NCI-H82 (cell line): ENCODE measurements around the gene KIF2B.
"Not testable (repeated sequence)": the region's sequence is repeated elsewhere in the genome, so short reads cannot be mapped to it uniquely, and the experiment has no call there.

ENCODE experiments used
- DNase-seq: peaks from one replicate; lab custom pipeline; 2025; lab: John Stamatoyannopoulos, UW

KIF2B gene, protein sequence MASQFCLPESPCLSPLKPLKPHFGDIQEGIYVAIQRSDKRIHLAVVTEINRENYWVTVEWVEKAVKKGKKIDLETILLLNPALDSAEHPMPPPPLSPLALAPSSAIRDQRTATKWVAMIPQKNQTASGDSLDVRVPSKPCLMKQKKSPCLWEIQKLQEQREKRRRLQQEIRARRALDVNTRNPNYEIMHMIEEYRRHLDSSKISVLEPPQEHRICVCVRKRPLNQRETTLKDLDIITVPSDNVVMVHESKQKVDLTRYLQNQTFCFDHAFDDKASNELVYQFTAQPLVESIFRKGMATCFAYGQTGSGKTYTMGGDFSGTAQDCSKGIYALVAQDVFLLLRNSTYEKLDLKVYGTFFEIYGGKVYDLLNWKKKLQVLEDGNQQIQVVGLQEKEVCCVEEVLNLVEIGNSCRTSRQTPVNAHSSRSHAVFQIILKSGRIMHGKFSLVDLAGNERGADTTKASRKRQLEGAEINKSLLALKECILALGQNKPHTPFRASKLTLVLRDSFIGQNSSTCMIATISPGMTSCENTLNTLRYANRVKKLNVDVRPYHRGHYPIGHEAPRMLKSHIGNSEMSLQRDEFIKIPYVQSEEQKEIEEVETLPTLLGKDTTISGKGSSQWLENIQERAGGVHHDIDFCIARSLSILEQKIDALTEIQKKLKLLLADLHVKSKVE

DNA sequence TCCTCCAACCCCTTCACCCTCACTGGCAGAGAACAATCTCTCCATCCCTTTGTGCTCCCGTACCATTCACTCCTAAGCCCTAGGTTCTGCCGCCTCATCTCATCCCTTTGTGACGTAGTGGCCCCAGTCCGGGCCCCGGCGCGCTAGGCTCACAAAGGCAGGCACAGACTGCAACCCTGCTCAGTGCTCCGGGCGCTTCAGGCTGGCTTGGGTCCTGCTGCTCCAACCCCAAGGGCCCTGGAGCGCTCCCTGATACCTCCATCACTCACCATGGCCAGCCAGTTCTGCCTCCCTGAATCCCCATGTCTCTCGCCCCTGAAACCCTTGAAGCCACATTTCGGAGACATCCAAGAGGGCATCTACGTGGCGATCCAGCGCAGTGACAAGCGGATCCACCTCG, at the start of gene KIF2B:
TSS of gene KIF2B (plus strand) at position 164 of the 400 bp plus-strand sequence. CDS start at position 271, 107 bp downstream.
- DNase-seq: peak; percentile 2

DNA sequence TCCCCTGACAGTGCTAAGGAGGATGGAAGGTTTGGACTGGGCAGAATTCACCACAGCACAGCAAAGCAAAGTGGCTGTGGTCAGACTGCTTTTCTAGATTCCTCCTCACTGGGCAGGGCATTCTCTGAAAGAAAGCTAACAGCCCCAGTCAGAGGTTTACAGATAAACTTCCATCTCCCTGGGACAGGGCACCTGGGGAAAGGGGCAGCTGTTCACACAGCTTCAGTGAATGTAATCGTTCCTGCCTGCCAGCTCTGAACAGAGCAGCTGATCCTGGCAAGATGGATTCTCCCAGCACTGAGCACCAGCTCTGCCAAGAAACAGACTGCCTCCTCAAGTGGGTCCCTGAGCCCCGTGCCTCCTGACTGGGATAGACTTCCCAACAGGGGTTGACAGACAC, 42.4 kb upstream of the KIF2B start:
- no peak for DNase-seq

DNA sequence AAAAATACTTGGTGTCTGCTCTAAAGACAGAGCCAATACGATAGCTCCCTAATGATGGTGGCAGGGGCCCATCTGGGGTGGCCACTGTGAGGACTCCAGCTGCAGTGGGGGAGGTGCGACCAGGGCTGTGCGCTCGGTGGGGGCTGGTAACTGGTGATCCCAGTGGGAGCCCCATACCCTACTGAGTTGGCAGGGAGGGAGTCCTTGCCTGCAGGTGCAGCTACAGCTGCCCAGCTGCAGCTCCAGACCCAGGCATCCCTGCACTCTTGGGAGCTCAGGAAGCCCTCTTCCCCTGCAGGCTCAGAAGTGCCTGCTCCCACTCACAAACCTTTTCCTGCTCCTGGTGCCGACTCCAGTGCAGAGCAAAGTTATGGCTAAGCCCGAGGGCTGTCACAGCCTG, 31.2 kb upstream of the KIF2B start:
- no peak for DNase-seq

DNA sequence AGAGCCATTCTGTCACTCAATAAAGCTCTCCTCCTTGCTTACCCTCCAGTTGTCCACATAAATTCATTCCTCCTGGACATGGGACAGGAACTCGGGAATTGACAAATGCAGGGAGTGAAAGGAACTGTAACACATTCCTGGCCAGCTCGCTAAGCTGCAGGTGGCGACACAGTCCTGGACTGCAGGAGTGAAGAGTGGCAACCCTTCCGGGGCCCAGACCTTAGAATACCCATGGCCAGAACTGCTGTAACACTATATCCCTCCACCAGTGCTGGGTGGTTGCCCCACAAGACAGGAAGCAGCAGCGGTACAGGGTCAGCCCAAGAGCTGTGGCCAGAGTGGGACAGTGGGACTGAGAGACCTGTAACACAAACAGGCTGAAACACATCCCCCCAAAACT, 30.3 kb upstream of the KIF2B start:
- DNase-seq: no peak

DNA sequence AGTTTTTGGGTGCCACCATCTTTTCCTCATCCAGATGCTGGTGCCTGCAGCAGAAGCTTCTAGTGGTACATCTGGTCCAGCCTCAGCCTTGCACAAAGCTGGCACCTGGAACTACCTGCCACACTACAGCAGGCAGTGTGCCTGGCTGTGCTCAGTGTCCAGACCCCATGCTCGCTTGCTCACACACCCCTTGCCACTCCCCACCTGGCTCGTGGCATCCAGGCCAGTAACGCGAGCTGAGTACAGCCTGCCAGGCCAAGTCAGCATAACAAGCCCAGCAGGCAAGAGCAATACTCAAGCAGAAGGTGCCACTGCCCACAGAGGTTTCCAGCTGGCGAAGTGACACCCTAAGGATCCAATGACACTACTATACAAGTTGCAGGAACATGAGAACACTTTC, 29.7 kb upstream of the KIF2B start:
- DNase-seq: no peak

DNA sequence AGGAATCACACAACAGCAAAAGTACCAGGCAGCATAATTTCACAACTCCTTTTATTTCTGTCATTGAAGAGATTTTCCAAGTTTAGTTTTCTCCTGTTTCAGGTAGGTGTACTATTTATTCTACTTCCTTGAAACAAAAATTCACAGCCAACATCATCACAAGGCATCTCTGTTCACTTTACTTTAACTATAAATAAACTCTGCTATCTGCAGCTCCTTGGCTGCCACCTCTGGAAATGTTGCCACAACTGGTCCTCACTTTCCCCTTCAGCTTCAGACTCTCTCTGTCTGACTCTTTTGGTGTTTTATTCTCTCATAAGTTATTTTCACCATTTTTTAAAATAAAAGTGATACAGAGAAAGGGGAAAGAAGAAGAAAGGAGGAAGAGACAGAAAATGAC, 27.9 kb upstream of the KIF2B start:
- no peak for DNase-seq

DNA sequence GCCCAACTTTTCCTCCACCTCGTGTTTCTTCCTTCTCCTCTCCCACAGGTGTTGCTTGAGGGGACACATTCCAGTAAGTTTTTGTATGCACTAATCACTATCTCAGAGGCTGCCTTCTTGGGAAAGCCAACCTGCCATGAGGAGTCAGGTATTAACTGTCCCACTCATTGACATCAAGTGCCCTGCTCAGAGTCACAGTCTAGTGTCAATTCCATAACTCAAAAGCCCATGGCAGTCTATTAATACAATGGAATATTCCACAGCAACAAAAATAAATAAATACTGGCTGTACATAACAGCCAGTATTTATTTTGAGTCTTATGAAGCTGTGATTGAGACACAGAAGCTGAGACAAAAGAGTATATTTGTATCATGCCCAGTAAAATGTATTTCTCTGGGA, 26.1 kb upstream of the KIF2B start:
- no peak for DNase-seq

DNA sequence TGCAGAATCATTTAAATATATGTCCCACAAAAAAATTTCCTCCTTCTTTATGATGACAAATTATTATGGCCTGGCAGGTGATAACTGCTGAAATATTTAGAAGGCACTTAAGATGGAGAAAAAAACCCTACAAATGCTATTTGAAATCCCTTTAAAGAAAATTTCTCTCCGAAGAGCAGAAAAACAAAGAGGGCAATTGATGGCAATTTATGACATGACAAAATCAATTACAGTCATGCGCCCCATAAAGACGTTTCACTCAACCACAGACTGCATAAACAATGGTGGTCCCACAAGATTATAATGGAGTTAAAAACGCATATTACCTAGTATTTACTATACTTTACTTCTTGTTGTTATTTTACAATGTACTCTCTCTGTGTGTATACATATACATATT, 25.2 kb upstream of the KIF2B start:
- no peak for DNase-seq

DNA sequence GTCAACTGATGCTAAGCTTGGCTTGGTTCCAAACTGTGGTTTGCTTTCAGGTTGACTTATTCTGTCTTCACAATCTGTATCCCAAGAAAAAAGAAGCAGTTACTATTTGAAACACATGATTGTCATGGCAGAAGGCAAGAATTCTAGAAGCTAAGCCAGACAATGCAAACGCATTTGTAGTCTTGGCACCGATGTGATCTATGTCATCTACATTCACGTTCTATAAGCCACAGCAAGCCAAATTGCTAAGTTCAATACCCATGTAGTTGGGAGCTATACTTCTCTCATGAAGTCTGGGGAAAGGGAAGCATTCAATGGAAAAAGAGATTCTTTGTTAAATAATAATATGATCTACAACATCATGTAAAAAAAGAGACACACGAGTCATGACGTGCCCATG, 18.3 kb upstream of the KIF2B start:
- DNase-seq: no peak

DNA sequence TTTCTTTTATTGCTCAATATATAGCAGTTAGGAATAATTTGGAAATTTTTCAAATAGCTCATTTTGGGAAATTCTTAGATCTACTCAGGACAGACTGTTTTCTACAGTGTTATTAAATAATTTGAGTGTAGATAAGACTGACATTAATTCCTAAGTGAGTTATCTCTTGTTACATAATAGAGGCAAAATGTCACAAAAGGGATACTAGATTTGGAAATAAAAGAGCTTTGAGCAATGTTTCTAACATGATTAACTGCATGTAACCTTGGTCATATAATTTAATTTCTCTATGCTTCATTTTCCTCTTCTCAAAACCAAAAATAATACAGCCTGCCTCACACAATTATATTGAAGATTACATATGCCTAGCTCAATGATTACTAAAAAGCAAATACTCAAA, 16.3 kb upstream of the KIF2B start:
- no peak for DNase-seq

DNA sequence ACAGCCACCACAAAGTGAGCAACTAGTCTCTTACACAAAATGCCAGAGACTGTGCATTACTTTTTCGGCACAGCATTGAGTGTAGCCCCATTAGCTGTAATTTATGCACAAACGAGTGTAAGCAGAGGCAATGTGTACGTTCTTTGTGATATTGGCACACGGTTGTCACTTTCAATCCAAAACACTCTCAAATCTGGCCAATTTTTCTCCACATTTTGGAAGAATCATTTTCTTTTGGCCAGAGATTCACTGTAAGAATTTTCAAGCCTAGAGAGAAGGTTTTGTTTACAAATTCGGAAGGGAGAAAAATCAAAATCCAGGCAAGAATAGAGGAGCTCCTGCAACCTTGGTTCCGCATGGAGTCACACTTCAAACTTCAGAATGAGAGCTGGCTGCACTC, 15.4 kb upstream of the KIF2B start:
- no peak for DNase-seq

DNA sequence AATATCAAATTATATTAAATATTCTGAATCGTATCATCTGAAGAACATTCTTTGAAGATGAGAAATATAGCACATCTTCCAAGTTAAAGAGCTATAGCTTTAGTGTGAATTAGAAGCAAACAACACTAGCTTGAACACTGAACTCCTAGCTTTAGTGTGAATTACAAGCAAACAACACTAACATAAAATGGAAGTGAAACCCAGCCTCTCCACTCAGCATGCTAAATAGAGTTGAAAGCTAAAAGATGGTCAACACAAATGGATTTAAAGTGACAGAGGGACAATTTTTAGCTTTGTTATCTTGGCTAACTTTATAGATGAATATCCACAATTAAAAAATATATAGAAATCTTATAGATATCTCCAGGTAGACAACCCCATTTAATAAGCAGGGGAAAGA, 4.5 kb upstream of the KIF2B start:
- DNase-seq: no peak

DNA sequence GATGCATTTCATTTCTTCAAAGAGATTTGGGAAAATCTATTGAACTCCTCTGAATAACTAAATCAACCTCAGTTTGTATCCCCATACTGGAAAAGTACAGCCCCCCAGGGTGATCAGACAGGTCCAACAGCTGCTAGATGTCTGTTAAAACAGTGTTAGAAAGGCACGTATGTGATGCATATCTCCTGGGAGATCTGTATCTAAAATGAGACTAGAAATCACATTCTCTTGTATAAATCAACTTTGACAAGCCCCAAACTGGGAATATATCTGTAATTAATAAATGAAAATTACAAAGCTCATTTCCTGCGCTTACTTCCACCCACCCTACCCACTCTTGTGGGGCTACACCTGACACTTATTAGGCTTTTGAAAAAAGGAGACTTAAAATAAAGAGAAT, 3.8 kb upstream of the KIF2B start:
- DNase-seq: no peak

DNA sequence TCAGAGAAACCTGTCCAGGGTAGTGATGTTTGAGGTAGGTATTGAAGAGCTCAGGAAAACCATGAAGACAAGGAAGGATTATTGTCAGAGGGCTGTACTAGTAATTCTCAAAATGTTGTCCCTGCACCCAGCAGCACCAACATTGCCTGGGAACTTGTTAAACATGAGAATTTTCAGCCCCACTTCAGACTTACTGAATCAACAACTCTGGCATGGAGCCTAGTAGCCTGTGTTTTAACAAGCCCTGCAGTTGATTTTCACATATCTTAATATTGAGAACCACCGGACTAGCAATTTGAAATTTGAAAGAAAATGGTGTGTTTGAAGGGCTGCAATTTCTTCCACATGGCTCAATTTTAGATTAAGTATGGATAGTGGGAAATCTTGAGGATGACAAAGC, 2.8 kb upstream of the KIF2B start:
- no peak for DNase-seq

DNA sequence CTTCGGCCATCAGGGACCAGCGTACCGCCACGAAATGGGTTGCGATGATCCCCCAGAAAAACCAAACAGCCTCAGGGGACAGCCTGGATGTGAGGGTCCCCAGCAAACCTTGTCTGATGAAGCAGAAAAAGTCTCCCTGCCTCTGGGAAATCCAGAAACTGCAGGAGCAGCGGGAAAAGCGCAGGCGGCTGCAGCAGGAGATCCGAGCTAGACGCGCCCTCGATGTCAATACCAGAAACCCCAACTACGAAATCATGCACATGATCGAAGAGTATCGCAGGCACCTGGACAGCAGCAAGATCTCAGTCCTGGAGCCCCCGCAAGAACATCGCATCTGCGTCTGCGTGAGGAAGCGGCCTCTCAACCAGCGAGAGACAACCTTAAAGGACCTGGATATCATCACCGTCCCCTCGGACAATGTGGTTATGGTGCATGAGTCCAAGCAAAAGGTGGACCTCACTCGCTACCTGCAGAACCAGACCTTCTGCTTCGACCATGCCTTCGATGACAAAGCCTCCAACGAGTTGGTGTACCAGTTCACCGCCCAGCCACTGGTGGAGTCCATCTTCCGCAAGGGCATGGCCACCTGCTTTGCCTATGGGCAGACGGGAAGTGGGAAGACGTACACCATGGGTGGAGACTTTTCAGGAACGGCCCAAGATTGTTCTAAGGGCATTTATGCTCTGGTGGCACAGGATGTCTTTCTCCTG, 769 bp downstream of the KIF2B start:
- DNase-seq: no peak

DNA sequence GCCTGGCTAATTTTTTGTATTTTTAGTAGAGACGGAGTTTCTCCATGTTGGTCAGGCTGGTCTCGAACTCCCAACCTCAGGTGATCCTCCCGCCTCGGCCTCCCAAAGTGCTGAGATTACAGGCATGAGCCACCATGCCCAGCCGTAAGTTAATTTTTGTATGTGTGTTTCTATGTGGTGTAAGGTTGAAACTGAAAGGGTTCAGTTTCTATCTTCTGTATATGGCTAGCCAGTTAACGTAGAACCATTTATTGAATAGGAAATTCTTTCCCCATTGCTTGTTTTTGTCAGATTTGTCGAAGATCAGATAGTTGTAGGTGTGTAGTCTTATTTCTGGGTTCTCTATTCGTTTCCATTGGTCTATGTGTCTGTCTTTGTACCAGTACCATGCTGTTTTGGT, 12.0 kb downstream of the KIF2B start:
- DNase-seq: not testable (repeated sequence)

DNA sequence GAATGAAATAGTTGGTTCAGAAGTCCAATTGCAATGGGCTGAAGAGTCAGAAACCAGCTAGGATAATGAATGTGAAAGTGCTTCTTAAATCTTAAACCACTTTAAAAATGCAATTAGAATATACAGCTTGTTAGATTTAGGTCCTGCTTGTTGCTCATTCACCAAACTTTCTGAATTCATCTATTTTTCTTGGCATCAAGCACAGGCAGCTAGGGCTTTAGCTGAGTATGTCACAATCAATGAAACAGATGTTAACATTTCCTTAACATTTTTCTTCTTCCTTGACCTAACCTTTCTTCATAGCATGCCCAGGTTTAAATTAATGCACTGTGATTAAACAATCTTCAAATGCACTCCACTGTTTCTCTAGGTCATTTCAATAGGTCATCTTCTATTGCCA, 14.4 kb downstream of the KIF2B start:
- no peak for DNase-seq

DNA sequence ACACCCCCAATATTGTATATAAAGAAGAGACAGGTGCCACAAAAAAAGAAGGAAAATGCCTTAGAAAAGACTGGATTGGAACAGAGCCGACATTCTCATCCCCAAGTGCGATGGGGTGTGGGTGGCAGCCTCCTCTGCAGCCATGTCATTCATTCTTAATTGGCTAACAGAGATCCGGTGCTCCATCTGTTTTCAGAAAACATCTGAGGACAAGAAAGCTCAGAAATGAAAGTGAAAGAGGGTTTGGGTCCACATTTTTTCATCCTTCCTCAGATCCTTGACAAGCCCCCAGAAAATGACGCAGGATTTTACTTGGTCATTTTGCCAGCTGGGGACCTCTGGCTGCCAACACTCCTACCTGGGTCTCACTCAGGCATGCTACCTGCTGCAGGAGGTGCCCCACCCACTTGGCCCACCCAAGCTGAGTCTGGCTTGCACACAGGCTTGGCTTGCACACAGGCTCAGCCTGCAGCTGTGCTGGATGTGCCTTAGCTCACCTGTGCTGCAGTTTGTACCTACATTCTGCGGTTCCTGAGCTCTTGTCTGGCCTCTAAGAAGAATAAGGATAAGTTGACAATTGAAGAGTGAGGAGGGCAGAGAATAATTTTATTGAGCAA, 21.9 kb downstream of the KIF2B start:
- DNase-seq: peak; percentile 37

DNA sequence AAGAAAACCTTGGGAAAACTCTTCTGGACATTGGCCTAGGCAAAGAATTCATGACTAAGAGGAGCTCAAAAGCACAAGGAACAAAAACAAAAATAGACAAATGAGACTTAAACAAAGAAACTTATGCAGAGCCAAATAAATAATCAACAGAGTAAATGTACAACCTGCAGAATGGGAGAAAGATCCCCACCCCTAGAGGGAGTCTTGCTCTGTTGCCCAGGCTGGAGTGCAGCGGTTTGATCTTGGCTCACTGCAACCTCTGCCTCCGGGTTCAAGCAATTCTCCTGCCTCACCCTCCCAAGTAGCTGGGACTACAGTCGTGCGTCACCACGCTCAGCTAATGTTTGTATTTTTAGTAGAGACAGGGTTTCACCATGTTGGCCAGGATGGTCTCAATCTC, 48.4 kb downstream of the KIF2B start:
- not testable (repeated sequence) for DNase-seq
